ENCODE results near the gene MT1G.

DNA sequence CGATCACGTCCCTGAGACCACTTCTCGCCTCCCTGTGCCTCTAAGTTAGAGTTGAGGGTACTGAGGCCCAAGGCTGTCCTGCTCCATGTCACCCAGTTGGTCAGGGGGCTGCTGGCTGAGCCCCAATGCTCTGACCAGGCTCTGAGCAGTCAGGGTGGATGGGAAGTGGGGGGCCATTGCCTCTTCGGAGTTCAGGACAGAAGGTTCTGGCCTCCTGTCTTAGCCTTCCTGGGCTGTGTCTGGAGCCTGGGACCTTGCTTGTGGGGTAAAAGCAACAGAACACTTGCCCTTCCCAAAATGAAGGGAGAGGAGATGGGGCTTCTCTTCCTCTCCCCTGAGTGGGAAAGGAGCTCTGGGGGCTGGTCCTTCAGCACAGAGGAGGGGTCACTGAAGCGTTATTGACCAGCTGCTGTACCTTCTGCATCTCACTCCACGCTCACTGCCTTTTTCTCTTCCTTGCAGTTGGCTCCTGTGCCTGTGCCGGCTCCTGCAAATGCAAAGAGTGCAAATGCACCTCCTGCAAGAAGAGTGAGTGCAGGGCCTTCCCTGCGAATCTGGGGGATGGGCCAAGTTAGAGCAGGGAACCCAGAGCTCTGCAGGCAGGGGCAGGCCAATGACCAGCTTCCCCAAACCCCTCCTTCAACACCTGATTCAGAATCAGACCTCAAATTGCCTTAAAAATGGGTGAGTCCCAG lies 15.0 kb upstream of the MT1G start:
- no peak for TF ChIP-seq TCF7 (IDR thresholded peaks at IDR 0.05; ENCODE audit: borderline replicate concordance)
- no peak for TF ChIP-seq EGR1 (conservative IDR thresholded peaks at IDR 0.05)
- TF ChIP-seq TAF1 (IDR thresholded peaks at IDR 0.05; ENCODE audit: control insufficient read depth, extremely low read depth, insufficient read depth, low read length, severe bottlenecking) = no peak

Data from K562 (cell line).